ENCODE data around the gene SNAPC3.
"Not testable (repeated sequence)": the region's sequence is repeated elsewhere in the genome, so short reads cannot be mapped to it uniquely, and the experiment has no call there.

The SNAPC3 gene

GRCh38 chr9:15423231-15423985 is 732 bp downstream of the SNAPC3 start:
- TF ChIP-seq CTCF (IDR thresholded peaks at IDR 0.05; ENCODE audit: borderline replicate concordance, insufficient read depth, low read depth, low read length): no peak
- H3K4me3 ChIP-seq (ENCODE audit: low read depth, low read length): peak overlapping the region; percentile 96

- H3K4me3 ChIP-seq (ENCODE audit: low read depth, low read length): no peak overlapping the region
- no peak for TF ChIP-seq CTCF (IDR thresholded peaks at IDR 0.05; ENCODE audit: borderline replicate concordance, insufficient read depth, low read depth, low read length)
These were observed 3.3 kb downstream of the SNAPC3 start for GRCh38 chr9:15426019-15426418.

- H3K4me3 ChIP-seq (ENCODE audit: low read depth, low read length): not testable (repeated sequence)
These were observed 5.0 kb downstream of the SNAPC3 start for GRCh38 chr9:15427702-15428101.

GRCh38 chr9:15430920-15431844 is 8.5 kb downstream of the SNAPC3 start:
- TF ChIP-seq CTCF (IDR thresholded peaks at IDR 0.05; ENCODE audit: borderline replicate concordance, insufficient read depth, low read depth, low read length): no peak
- no peak overlapping the region for H3K4me3 ChIP-seq (ENCODE audit: low read depth, low read length)

- H3K4me3 ChIP-seq (ENCODE audit: low read depth, low read length): no peak overlapping the region
- TF ChIP-seq CTCF (IDR thresholded peaks at IDR 0.05; ENCODE audit: borderline replicate concordance, insufficient read depth, low read depth, low read length): no peak
These were observed 10.5 kb downstream of the SNAPC3 start for GRCh38 chr9:15433191-15433590.

- no peak overlapping the region for H3K4me3 ChIP-seq (ENCODE audit: low read depth, low read length)
- TF ChIP-seq CTCF (IDR thresholded peaks at IDR 0.05; ENCODE audit: borderline replicate concordance, insufficient read depth, low read depth, low read length): no peak
These were observed 11.0 kb downstream of the SNAPC3 start for GRCh38 chr9:15433661-15434060.

- no peak for TF ChIP-seq CTCF (IDR thresholded peaks at IDR 0.05; ENCODE audit: borderline replicate concordance, insufficient read depth, low read depth, low read length)
- H3K4me3 ChIP-seq (ENCODE audit: low read depth, low read length): no peak overlapping the region
These were observed 16.2 kb downstream of the SNAPC3 start for GRCh38 chr9:15438891-15439290.

GRCh38 chr9:15441841-15442240 is 19.2 kb downstream of the SNAPC3 start:
- not testable (repeated sequence) for H3K4me3 ChIP-seq (ENCODE audit: low read depth, low read length)

- H3K4me3 ChIP-seq (ENCODE audit: low read depth, low read length): not testable (repeated sequence)
These were observed 19.6 kb downstream of the SNAPC3 start for GRCh38 chr9:15442264-15442663.
